D721Med (cell line): ENCODE results near the gene CCER1.

Source experiments
- DNase-seq: peaks from one replicate; pipeline ENCODE4 v3.0.0; 2011; ENCODE audit warnings: low spot score; ENCODE audit not compliant: insufficient read length
- FAIRE-seq: peaks from 2 replicates; lab custom pipeline; 2011; peaks lifted over from hg19 to GRCh38; lab: Jason Lieb, UNC
- CTCF ChIP-seq: IDR thresholded peaks from 2 replicates; pipeline ENCODE4 v1.5.1; 2012; ENCODE audit warnings: mild to moderate bottlenecking, control low read depth; ENCODE audit not compliant: insufficient read depth; ENCODE audit errors: missing control alignments

Gene CCER1

GRCh38 chr12:90910958-90911357 is 44.0 kb downstream of the CCER1 start:
- TF ChIP-seq CTCF, result no peak
- DNase-seq (no peak), FAIRE-seq (peak; percentile 67)

GRCh38 chr12:90909069-90909770 is 45.8 kb downstream of the CCER1 start:
- DNase-seq, result no peak
- TF ChIP-seq CTCF, result peak; percentile 89
- peak; percentile 72 for FAIRE-seq

GRCh38 chr12:90908465-90908864 is 46.5 kb downstream of the CCER1 start:
- no peak for TF ChIP-seq CTCF
- DNase-seq, result no peak

GRCh38 chr12:90905691-90906370 is 49.1 kb downstream of the CCER1 start:
- no peak for FAIRE-seq
- no peak for TF ChIP-seq CTCF
- no peak for DNase-seq

More at GRCh38 chr12:90908465-90908864, 46.5 kb downstream of the CCER1 start:
- no peak for FAIRE-seq

- no peak for FAIRE-seq
- no peak for DNase-seq
- TF ChIP-seq CTCF, result no peak
Observed at GRCh38 chr12:90902596-90902995, 52.4 kb downstream of the CCER1 start.
